Activated naive CD4-positive, alpha-beta T cell treated with Interleukin-2 at 50 U/mL for 16 hours (primary cell): ENCODE results near the gene MYL12A.
A peak's percentile ranks its signal among the peaks of the same experiment; 100 is the strongest.

Experiments
- DNase-seq: peaks from one replicate; pipeline ENCODE4 v3.0.0-alpha.2; 2020

The MYL12A gene

DNA sequence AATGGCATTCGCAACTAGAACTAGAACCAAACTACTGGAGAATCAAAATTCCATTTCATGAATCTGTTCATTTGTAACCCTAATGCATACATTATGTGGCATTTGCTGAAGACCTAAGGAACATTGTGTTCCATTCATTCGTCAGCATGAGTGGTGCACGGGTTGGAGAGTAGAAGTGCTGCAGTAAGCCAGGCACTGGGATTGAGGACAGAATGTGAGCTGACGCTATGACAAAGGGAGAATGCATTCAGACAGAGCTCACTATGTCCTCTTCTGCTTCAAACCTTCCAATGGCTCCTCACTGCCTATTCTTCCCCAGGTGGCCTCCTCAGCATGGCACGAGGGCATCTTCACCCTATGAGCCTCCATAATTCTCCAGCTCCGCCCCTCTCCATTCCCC, 21.6 kb upstream of the MYL12A start:
- no peak for DNase-seq

DNA sequence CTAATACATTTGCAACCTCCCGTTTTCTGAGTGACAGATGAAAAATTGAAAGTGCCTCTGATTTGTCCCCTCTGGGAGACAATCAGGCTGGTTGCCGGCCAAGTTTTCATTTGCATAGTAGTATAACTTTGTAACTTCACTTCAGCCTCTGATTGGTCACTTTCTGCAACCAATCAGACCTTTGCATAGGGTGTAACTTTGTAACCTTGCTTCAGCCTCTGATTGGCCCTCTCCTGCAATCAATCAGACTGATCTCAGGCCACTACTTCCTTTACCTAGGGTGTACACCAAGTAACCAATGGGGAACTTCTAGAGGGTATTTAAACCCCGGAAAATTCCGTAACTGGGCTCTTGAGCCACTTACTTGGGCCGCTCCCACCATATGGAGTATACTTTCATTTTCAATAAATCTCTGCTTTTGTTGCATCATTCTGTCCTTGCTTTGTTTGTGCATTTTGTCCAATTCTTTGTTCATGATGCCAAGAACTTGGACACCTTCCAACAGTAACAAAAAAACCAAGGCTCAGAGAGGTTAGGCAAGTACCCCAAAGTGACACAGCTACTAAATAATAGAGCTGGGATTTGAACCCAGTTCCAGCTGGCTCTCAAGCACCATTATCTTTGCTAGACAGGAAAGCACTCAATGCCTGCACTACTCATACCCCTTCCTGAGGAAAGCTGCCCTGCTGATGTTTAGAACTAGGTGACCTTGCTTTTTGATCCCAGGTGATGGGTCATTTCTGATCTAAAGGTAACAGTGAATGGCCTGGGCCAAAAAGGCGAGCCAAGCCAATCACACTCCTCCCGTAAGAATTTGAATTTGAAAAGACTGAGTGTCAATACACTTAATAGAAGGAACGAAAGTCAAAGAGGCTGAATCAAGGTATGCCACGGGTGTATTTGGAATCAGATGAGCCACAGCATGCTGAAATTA, 16.9 kb upstream of the MYL12A start:
- no peak for DNase-seq

DNA sequence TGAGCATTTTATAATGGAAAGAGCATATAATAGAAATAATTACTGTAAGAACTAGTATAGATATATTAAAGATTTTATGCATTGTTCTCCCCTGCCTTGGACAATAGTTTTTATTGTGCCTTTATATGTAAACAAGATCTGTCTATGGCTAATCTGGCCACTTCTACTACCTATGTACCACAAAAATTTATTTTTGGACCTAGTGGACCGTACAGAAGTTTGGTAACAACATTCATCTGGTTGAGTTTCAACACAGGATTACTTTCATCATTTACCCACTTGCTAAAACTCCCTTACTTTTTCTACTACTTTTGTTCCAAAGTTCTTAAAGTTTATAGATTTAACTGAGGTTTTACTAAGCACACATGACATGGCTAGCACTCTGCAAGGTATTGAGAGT, 14.6 kb upstream of the MYL12A start:
- DNase-seq = no peak

DNA sequence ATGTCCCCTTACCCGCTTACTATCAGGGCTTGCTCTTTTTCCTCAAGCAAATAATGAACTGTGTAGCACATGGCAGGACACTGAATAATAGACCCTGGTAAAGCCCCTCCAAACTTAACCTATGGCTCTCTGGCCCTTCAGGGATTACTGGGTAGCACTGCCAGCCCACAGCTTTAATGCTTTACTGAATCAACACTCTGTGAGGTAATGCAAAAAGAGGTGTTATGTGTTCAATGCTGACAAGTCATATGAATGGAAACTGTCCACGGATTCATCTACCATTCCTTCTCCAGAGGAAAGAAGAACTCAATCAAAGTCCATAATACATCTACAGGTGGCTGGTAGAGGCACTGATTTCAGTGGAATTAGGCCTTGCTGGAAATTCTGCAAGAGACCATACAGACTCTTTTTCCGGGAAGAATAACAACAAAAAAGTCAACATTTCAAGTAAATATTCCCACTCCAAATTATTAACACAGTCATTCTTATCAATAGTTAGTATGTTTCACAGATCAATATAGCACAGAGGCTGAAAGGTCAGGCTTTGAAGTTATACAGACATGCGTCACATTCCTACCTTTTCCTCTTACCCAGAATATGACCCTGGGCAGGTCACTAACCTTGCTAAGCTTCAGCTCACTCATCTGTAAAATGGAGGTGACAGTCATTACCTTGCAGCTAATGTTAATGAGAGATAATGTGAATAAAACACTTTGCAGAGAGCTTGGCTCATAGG, 14.0 kb upstream of the MYL12A start:
- no peak for DNase-seq

DNA sequence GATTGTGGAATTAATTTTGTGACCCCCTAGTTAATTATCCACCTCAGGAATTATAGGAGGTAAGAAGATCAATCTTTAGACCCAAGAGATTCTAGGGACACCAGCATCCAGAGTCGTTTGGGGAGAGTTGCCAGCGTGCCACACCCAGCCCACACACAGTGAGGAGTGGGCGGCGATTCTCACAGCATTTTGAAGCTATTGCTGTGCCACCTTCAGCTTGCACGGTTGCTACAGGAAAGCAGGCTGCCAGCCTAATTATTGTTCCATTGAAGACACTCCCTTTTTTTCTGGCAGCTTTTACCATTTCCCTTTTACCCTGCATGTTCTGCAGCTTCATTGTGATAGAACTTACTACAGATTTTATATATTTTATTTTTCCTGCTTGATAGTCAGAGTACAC, 13.1 kb upstream of the MYL12A start:
- no peak for DNase-seq

DNA sequence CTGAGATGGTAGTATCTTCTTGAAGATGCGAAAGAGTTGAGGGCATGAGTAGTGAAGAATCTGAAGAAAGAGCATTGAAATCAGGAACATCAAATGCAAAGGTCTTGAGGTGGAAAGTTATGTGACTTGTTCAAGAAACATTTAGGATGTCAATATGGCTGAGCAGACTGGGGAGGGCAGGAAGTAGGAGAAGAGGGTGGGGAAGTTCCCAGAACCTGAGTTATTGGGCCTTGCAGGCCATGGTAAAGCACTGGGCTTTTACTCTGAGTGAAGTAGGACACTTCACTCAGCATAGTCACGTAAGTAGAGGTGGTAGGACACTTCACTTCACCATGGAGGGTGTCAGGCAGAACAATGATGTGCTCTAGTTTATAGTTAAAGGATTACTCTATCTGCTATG, 11.8 kb upstream of the MYL12A start:
- DNase-seq = no peak

DNA sequence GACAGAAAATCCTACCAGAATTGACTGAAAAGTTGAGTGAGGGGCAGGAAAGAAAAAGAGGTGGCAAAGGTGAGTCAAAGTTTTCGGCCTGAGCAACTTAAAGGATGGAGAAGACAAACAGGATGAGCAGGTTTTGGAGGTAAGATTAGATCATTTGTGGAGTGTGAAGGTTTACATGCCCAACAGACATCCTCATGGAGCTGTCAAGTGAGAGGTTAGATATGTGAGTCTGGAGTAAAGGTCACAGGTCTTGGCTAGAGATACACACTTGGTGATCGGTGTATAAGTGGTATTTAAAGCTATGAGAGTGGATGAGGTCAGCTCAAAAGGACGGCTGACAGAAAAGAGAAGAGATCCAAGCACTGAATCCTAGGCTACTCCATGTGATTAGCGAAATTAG, 11.1 kb upstream of the MYL12A start:
- no peak for DNase-seq

DNA sequence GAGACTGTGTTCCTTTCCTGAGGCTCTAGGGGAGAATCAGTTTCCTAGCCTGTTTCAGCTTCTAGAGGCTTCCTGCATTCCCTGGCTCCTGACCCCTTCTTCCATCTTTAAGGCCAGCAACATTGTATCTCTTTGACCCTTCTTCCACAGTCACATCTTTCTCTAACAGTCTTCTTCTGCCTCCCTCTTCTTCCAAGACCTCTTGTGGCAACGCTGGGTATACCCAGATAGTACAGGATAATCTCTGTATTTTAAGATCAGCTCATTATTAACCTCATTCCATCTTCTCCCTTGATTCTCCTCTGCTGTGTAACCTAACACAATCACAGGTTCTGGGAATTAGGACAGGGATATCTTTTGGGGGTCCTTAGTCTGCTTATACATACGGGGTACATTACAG, 8.9 kb upstream of the MYL12A start:
- no peak for DNase-seq

DNA sequence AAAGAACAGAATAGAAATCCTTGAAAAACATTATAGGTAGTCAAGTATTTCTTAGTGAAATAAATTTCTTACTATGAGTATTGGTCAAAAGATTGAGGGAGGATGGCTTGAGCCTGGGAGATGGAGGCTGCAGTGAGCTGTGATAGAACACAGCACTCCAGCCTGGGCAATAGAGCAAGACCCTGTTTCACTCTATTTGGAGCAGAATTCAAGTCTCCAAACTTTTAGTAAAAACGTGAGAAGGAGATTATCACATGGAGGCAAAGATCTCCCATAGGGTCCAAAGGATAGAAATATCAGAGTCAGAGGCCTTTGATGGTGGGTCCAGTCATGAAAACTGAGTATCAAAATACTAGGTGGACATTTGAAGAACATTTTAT, 2.4 kb upstream of the MYL12A start:
- DNase-seq = no peak

DNA sequence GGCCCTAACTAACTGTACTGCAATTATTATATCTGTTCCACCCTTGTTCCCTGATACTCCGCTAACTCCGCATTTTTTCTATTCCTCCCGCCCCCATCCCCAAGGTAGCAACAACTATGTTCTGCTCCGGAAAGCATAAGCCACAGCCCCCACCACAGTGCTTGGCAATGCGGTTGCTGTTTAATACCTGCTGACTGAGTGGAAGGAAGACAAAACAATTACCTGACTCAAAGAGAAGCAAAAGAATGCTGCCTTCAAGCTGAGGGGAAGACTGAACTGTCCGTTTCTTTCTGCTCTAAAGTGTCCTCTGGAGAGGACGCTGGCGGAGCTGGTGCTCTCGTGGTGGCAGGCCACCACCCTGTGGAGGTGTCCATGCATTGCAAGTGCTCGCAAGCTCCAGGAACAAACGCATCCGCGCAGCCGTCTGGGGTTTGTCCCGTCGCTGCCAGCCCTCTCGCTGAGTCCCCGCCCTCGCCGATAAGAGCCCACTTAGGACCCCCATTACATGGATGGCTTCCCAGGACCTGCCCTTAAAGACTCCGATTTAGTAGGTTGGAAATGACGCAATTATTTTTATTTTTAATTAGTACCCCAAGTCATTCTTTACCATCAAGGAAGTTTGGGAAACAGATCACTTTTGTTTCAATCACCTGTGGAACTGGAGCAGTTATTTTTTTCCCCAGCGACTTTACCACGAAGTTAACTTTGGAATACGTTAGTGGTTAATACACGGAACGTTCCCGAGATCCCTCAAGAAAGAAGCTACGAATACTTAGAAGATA, 1.6 kb upstream of the MYL12A start:
- DNase-seq = peak; percentile 82

DNA sequence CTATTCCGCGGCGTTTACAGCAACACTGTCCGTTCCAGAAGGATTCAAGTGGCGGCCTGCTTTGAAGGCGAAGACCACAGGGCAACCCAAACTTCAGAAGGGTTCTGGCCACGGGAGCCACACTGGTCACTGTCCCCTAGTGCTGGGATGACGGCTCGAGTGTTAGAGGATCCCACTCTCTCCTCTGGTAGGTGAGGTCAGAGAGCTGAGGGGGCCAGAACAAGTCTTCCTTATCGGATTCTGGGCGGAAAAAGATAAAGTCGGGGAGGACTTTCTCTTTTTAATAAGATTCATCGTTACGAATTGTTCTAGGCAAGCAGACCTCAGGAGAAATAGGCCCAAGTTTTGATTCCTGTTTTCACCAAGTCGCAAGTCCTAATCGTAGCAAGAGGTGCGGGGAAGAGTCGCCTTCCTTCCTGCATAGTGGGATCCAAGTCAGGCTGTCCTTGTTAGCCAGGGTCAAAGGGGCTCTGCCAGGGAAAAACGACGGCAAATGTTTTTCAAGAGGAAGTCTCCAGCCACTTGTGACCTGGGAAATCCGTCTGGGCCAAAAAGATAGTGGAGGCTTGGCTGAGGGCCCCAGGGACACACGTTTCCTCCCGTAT, 864 bp upstream of the MYL12A start:
- no peak for DNase-seq

DNA sequence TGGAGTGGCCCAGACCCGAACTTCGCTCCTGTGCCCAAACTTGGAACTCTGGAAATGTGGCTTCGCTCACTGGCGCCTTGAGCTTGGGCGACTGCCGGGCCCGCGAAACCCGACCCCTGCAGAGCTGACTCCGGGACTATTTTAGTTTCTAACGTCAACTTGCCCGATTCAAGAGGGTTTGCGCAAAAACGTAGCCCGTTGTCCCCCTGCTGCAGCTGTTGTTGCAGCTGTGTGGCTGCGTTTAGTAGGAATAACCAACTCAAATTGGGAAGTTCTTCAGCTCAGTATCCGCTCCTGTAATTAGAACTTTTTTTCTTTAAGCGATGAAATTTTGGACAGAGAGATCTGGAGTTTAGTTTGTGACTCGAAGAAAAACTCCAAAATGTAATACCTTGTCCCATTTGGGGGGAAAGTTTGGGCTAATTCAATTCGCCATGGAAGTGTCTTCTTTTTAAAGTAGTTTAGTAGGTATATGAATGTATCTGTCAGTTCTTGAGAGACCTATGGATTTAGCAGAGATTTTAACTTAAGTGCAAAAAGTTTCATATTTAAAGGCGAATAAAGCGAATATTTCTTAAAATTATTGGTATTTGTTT, 559 bp downstream of the MYL12A start:
- DNase-seq = no peak

DNA sequence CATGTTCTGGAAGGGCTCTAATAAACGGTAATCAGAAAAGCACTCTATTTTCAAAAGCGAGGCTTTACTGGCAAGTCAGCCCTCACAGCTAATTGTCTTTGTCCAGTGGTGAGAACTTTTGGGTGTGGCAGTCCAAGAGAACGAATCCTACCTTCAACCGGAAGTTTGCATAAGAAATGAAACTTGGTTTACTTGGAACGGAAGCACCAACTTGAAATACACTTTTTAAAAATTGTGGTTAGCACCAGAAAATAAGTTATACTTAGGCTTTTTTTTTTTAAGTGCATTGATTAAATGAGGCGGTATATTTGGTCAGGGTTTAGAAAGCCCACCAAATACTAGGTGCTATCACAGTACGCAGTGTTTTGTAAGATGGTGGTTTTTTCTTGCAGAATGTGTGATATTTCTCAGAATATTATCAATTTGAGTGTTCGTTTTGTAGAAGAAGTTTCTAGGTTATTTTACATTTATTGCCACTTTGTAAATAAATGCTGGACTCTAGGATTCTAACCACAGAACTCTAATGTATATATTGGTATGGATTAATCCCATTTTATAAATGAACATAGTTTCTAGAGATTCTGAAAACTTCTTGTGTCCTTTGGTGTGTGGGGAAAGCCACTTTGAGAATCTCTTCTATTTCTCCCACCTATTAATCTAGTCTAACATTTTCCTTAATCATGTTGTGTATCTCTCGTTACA, 1.2 kb downstream of the MYL12A start:
- DNase-seq = peak; percentile 11

DNA sequence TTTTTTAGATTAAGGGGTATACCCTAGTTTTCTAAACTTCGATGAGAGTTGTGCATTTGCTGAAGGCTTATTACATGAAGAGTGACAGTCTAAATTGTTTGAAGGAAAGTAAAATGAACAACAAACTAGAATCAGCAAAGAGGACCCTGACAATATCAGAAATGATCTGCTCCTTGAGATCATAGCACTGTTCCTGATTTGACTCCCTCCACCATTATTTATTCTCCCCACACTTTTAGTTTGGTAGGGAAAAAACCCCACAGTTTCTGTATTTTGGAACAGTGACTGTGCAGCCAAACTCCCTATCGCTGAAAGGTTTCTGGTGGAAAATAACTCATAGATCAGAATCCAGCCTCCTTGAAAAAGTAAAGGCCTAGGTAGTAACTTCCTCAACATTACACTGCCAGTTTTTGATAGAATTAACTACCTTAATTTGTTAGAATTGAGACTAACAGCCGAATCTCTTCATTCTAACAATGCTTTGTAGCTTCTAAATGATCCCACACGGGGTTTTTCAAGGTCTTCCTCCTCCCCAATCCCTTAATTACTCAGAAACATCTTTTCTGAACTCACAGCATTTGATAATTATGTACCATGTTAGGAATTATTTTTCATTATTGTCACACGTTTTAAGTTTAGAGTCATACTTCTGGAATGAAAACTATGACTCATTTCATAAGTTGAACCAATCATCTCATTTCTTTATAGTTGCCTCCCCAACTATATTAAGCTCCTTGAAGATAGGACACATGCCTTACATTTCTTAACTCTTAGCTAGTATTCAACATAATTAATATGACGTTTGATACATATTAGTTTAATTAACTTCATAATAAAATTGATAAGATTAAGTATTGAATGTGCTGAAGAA, 2.9 kb downstream of the MYL12A start:
- DNase-seq = no peak

DNA sequence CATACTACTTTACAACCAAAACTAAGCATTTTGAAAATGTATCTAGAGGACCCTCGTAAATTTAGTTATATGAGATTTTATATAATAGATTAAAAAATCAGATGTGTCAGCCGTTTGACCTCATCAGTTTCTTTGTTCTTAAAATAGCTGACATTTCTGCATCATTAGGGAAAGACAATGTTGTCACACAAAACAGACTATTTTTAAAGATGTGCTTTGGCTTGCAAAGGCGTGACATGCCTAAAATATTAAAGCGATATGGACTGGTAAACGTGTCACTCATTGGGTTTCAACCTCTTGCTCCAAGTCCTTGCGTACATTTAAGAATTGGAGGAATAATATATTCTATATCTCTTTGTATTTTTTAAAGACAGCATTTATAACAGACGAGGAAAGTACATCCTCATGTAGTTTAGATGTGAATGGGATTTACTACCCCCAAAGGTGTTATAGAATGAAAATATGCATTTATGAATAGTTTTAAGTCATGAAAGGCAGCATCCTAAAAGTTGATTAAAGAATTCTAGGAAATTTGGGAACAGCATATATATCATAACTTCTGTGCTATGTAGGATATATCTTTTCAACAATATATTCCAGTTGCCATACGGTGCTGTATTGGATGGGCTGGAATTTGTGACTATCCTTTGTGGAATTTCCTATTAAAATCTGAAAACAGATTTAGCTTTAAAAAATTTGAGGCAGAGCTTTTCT, 3.8 kb downstream of the MYL12A start:
- no peak for DNase-seq

DNA sequence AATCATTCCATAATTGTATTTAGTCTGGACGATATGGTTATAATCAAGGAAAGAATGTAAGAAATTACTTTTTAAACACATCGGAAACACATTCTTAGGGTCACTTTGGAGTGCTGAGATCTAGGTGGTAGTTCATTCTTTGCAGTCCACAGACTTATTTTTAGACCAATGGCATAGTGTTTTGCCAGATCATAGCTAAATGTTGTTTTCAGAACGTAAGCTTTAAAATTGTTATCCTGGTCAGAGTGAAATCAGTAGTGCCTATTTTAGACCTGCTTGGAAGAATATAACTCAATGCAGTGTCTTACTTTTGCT, 4.3 kb downstream of the MYL12A start:
- no peak for DNase-seq

DNA sequence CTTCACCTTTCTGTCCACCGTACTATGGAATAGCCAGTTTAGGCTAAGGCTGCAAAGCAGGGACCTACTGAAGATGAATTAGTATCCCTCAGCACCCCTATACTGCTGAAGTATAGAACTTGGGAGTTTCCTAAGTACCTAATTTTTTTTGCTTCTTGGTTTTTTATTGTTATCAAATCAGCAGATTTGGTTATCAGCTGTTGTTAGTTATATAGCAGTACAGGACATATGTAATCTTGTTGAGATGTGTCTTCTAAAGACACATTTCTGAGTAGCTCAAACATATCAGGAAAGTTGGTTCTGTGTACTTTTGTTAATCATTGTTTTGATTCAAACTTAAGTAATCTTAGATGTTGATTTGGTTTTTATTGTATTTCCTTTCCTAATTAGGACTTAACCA, 5.2 kb downstream of the MYL12A start:
- DNase-seq = no peak

DNA sequence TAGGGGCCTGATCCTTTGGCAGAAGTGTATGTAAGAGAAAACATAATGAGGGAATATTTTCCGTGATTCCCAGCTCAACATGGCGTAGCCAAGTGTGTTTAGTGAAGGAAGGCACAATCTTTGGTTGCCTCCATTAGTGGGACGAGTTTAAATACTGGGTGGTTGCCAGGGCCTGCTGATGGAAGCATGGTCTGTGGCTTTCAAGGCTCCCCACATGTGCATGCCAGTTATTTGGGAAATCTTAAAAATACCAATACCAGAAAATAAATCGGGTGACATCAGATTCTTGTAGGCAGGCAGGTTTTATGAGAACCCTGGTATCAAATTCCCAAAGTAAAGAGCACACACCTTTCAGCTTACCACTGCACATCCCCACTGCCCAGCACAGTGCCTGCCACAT, 7.1 kb downstream of the MYL12A start:
- DNase-seq = no peak

DNA sequence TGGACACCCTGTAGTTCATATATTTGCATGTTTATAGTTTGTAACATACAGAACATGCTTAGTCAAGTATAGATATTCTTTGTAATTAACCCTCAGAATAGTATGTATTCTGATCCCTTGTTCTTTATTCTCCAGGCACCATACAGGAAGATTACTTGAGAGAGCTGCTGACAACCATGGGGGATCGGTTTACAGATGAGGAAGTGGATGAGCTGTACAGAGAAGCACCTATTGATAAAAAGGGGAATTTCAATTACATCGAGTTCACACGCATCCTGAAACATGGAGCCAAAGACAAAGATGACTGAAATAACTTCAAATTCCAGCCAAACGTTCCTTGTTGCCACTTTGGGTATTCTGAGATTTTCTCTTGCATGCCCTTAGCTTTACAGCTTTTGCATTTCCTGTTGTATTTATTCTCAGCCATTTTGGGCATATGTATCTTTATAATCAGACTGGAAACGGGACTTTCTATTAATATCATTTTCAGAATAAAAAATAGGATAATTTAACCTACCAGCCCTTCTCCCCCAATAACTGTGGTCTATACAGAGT, 8.1 kb downstream of the MYL12A start:
- DNase-seq = no peak
